Measurements from ENCODE around the gene MYT1.

DNA sequence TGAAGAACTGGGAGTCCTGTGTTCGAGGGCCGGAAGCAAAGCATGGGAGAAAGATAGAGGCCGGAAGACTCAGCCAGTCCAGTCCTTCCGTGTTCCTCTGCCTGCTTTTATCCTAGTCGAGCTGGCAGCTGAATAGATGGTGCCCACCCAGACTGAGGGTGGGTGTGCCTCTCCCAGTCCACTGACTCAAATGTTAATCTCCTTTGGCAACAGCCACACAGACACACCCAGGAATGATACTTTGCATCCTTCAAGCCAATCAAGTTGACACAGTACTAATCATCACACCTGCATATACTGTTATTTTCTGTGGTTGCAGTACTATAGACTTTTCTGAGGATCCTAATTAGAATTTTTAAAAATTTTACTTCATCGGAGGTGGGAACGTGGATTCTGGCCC, 112.6 kb downstream of the MYT1 start:
- TF ChIP-seq, protein P1, sequence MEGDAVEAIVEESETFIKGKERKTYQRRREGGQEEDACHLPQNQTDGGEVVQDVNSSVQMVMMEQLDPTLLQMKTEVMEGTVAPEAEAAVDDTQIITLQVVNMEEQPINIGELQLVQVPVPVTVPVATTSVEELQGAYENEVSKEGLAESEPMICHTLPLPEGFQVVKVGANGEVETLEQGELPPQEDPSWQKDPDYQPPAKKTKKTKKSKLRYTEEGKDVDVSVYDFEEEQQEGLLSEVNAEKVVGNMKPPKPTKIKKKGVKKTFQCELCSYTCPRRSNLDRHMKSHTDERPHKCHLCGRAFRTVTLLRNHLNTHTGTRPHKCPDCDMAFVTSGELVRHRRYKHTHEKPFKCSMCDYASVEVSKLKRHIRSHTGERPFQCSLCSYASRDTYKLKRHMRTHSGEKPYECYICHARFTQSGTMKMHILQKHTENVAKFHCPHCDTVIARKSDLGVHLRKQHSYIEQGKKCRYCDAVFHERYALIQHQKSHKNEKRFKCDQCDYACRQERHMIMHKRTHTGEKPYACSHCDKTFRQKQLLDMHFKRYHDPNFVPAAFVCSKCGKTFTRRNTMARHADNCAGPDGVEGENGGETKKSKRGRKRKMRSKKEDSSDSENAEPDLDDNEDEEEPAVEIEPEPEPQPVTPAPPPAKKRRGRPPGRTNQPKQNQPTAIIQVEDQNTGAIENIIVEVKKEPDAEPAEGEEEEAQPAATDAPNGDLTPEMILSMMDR (IDR thresholded peaks at IDR 0.05), result no peak
- TF ChIP-seq POLR2A (IDR thresholded peaks at IDR 0.05) (no peak), POLR2AphosphoS5 (IDR thresholded peaks at IDR 0.05) (no peak)
